Head of caudate nucleus (tissue), 42 donors: ENCODE data around the gene TRAF3.
A peak's percentile ranks its signal among the peaks of the same experiment; 100 is the strongest.
"Not testable (repeated sequence)": the region's sequence is repeated elsewhere in the genome, so short reads cannot be mapped to it uniquely, and the experiment has no call there.

Experiments used
- DNase-seq, 42 donors: peaks; one replicate each; pipeline versions ENCODE4 v3.0.0 to v3.0.0-alpha.2; 2020 to 2021; ENCODE audit warnings: mixed read lengths in 7 of 42
- intact Hi-C: fragments of 100-400 bp; cut with DNase I; formaldehyde crosslinking; loops from one replicate; pipeline ENCODE4 v1.15.0; 2022

The TRAF3 gene

GRCh38 chr14:102838501-102838900, 61.3 kb downstream of the TRAF3 start:
- DNase-seq: no peak
- intact Hi-C loops: no loop called here

- no peak for DNase-seq
- intact Hi-C loops: no loop called here
Observed at GRCh38 chr14:102840115-102840514, 62.9 kb downstream of the TRAF3 start.

GRCh38 chr14:102840771-102841528, 63.7 kb downstream of the TRAF3 start:
- intact Hi-C loops: no loop called here
- DNase-seq: no peak

GRCh38 chr14:102848830-102849525, 71.7 kb downstream of the TRAF3 start:
- intact Hi-C loops: no loop called here
- peak in 32 of 42 donors; percentile 18 to 72 (median 40) for DNase-seq

- DNase-seq: peak in 1 of 42 donors; percentile 28
- intact Hi-C loops: no loop called here
Observed at GRCh38 chr14:102849526-102850379, 72.5 kb downstream of the TRAF3 start.

GRCh38 chr14:102853648-102854047, 76.4 kb downstream of the TRAF3 start:
- DNase-seq: no peak
- intact Hi-C loops: no loop called here

- DNase-seq: no peak
- intact Hi-C loops: no loop called here
Observed at GRCh38 chr14:102854091-102854703, 76.9 kb downstream of the TRAF3 start.

- intact Hi-C loops: no loop called here
- no peak for DNase-seq
Observed at GRCh38 chr14:102856179-102856578, 78.9 kb downstream of the TRAF3 start.

- no peak for DNase-seq
- intact Hi-C loops: no loop called here
Observed at GRCh38 chr14:102857444-102857843, 80.2 kb downstream of the TRAF3 start.

- intact Hi-C loops: no loop called here
- no peak for DNase-seq
Observed at GRCh38 chr14:102859911-102860310, 82.7 kb downstream of the TRAF3 start.

- intact Hi-C loops: no loop called here
- no peak for DNase-seq
Observed at GRCh38 chr14:102862154-102862773, 85.0 kb downstream of the TRAF3 start.

GRCh38 chr14:102863381-102863780, 86.1 kb downstream of the TRAF3 start:
- DNase-seq: no peak

GRCh38 chr14:102865916-102866315, 88.7 kb downstream of the TRAF3 start:
- intact Hi-C loops, DNase-seq: not testable (repeated sequence)

More at GRCh38 chr14:102863381-102863780, 86.1 kb downstream of the TRAF3 start:
- intact Hi-C loops: no loop called here

GRCh38 chr14:102866982-102867761, 89.9 kb downstream of the TRAF3 start:
- DNase-seq: no peak
- intact Hi-C loops: no loop called here

GRCh38 chr14:102867826-102868580, 90.8 kb downstream of the TRAF3 start:
- peak in 6 of 42 donors; percentile 13 to 46 (median 21) for DNase-seq

GRCh38 chr14:102868956-102869547, 91.8 kb downstream of the TRAF3 start:
- no peak for DNase-seq
- intact Hi-C loops: no loop called here

More at GRCh38 chr14:102867826-102868580, 90.8 kb downstream of the TRAF3 start:
- intact Hi-C loops: no loop called here

- DNase-seq: no peak
Observed at GRCh38 chr14:102870246-102870645, 93.0 kb downstream of the TRAF3 start.

More at GRCh38 chr14:102870246-102870645, 93.0 kb downstream of the TRAF3 start:
- intact Hi-C loops: no loop called here
